HG03565 (cell line): ENCODE measurements around the gene CALML5.

Experiments used
- ATAC-seq: cut with Tn5 transposase; IDR thresholded peaks from one replicate; pipeline ENCODE4 v1.9.1; 2021; ENCODE audit warnings: mild to moderate bottlenecking, moderate library complexity; ENCODE audit not compliant: unreplicated experiment

The CALML5 gene

GRCh38 chr10:5467207-5467535, 32.2 kb downstream of the CALML5 start:
- ATAC-seq: no peak

- ATAC-seq: no peak
Measured at GRCh38 chr10:5466451-5467206, 32.7 kb downstream of the CALML5 start.

- no peak for ATAC-seq
Measured at GRCh38 chr10:5465976-5466450, 33.4 kb downstream of the CALML5 start.

- ATAC-seq: no peak
Measured at GRCh38 chr10:5464546-5464945, 34.8 kb downstream of the CALML5 start.

GRCh38 chr10:5462841-5463293, 36.5 kb downstream of the CALML5 start:
- no peak for ATAC-seq

- ATAC-seq: no peak
Measured at GRCh38 chr10:5461914-5462840, 37.2 kb downstream of the CALML5 start.

- ATAC-seq: no peak
Measured at GRCh38 chr10:5461203-5461588, 38.2 kb downstream of the CALML5 start.

- no peak for ATAC-seq
Measured at GRCh38 chr10:5460468-5461202, 38.7 kb downstream of the CALML5 start.

GRCh38 chr10:5458949-5459747, 40.2 kb downstream of the CALML5 start:
- no peak for ATAC-seq

- ATAC-seq: no peak
Measured at GRCh38 chr10:5458425-5458824, 40.9 kb downstream of the CALML5 start.

- no peak for ATAC-seq
Measured at GRCh38 chr10:5457741-5458140, 41.6 kb downstream of the CALML5 start.

- no peak for ATAC-seq
Measured at GRCh38 chr10:5456563-5456962, 42.8 kb downstream of the CALML5 start.

GRCh38 chr10:5453749-5454489, 45.5 kb downstream of the CALML5 start:
- no peak for ATAC-seq

- ATAC-seq: no peak
Measured at GRCh38 chr10:5450605-5451384, 48.6 kb downstream of the CALML5 start.

- ATAC-seq: no peak
Measured at GRCh38 chr10:5449823-5450222, 49.5 kb downstream of the CALML5 start.

- ATAC-seq: no peak
Measured at GRCh38 chr10:5449227-5449626, 50.1 kb downstream of the CALML5 start.
